Gastroesophageal sphincter (tissue), 3 donors: ENCODE data around the gene ACHE.

ENCODE experiments used
- EP300 ChIP-seq: sonication (generic); formaldehyde crosslinking; IDR thresholded peaks from one replicate; pipeline ENCODE4 v1.6.1; 2017; ENCODE audit warnings: antibody characterized with exemption, mild to moderate bottlenecking
- POLR2A ChIP-seq, 2 donors: fragments of 450-650 bp; IDR thresholded peaks; one replicate each; pipeline ENCODE4 v1.6.1; 2017; ENCODE audit warnings: antibody characterized with exemption in 2 of 2, mild to moderate bottlenecking in 2 of 2, moderate library complexity in 1 of 2
- POLR2AphosphoS5 ChIP-seq: sonication (generic); formaldehyde crosslinking; IDR thresholded peaks from one replicate; pipeline ENCODE4 v1.6.1; 2017; ENCODE audit warnings: antibody characterized with exemption
- TF ChIP-seq, protein P1 (sequence below), 4 experiments: fragments of 200-600 bp in 2 of 4; fragments of 450-650 bp in 2 of 4; sonication (generic) in 1 of 4; IDR thresholded peaks; one replicate each; pipeline ENCODE4 v1.5.1; 2017 to 2019; ENCODE audit warnings: antibody characterized with exemption in 4 of 4, mild to moderate bottlenecking in 2 of 4, moderate library complexity in 2 of 4

DNA sequence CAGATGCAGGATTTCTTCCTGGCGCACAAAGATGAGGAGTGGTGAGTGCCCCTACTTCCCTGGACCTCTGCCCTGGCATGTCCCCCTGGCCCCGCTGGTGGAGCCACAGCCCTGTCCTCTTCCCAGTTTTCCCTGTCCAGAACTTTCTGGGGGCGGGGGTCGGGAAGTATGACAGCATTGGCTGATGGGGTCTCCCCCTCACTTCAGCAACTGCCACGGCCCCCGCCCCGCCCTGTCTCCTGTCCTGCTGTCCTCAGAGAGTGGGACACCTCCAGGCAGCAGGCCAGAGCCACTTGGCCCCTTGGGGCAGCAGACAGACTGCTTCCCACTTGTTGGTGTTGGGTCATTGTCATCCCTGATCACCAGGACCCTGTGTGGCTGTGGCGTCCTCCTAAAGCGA is 13.5 kb downstream of the ACHE start:
- TF ChIP-seq, protein P1, sequence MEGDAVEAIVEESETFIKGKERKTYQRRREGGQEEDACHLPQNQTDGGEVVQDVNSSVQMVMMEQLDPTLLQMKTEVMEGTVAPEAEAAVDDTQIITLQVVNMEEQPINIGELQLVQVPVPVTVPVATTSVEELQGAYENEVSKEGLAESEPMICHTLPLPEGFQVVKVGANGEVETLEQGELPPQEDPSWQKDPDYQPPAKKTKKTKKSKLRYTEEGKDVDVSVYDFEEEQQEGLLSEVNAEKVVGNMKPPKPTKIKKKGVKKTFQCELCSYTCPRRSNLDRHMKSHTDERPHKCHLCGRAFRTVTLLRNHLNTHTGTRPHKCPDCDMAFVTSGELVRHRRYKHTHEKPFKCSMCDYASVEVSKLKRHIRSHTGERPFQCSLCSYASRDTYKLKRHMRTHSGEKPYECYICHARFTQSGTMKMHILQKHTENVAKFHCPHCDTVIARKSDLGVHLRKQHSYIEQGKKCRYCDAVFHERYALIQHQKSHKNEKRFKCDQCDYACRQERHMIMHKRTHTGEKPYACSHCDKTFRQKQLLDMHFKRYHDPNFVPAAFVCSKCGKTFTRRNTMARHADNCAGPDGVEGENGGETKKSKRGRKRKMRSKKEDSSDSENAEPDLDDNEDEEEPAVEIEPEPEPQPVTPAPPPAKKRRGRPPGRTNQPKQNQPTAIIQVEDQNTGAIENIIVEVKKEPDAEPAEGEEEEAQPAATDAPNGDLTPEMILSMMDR (IDR thresholded peaks at IDR 0.05), result no peak
- TF ChIP-seq POLR2AphosphoS5 (no peak), POLR2A (IDR thresholded peaks at IDR 0.05) (no peak), EP300 (no peak)
